ENCODE measurements around the gene TARS1.

DNA sequence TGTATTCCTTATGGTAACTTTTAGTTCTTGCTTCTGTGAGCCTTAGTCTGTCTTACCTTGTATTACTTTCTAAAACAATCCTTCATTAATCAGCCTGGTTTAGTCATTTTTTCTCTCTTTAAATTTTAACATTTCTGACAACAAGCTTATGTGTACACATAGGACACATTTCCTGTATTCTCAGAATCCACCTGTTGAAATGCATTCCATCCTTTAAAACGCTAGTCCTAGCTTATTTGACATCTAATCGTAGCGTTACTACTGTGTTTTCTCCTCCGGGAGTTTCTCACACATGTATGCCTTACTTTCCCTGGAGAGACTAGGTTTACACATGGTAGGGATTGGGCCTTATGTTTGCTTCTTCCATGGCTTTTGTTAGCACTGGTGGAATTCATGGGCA lies 3.8 kb downstream of the TARS1 start:
- TF ChIP-seq, protein P1, sequence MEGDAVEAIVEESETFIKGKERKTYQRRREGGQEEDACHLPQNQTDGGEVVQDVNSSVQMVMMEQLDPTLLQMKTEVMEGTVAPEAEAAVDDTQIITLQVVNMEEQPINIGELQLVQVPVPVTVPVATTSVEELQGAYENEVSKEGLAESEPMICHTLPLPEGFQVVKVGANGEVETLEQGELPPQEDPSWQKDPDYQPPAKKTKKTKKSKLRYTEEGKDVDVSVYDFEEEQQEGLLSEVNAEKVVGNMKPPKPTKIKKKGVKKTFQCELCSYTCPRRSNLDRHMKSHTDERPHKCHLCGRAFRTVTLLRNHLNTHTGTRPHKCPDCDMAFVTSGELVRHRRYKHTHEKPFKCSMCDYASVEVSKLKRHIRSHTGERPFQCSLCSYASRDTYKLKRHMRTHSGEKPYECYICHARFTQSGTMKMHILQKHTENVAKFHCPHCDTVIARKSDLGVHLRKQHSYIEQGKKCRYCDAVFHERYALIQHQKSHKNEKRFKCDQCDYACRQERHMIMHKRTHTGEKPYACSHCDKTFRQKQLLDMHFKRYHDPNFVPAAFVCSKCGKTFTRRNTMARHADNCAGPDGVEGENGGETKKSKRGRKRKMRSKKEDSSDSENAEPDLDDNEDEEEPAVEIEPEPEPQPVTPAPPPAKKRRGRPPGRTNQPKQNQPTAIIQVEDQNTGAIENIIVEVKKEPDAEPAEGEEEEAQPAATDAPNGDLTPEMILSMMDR (conservative IDR thresholded peaks at IDR 0.05; ENCODE audit: low read length) = no peak
- no peak for TF ChIP-seq EZH2phosphoT487 (IDR thresholded peaks at IDR 0.05; ENCODE audit: borderline replicate concordance)

Data from Loucy (cell line).